ENCODE data around the gene ADAM23.
A peak's percentile ranks its signal among the peaks of the same experiment; 100 is the strongest.

The ADAM23 gene

GRCh38 chr2:206462240-206462854 lies 19.0 kb downstream of the ADAM23 start:
- DNase-seq (ENCODE audit: low read depth) = no peak
- no peak for TF ChIP-seq CTCF (conservative IDR thresholded peaks at IDR 0.05; ENCODE audit: low read depth, low read length)
- H3K4me3 ChIP-seq (ENCODE audit: low read depth, low read length) = no peak overlapping the region

- TF ChIP-seq CTCF (conservative IDR thresholded peaks at IDR 0.05; ENCODE audit: low read depth, low read length) = no peak
- DNase-seq (ENCODE audit: low read depth) = no peak
Measured at GRCh38 chr2:206463685-206464084, 20.4 kb downstream of the ADAM23 start.

GRCh38 chr2:206464597-206464996 lies 21.3 kb downstream of the ADAM23 start:
- DNase-seq (ENCODE audit: low read depth) = no peak
- TF ChIP-seq CTCF (conservative IDR thresholded peaks at IDR 0.05; ENCODE audit: low read depth, low read length) = no peak
- H3K4me3 ChIP-seq (ENCODE audit: low read depth, low read length) = no peak overlapping the region

More at GRCh38 chr2:206463685-206464084, 20.4 kb downstream of the ADAM23 start:
- H3K4me3 ChIP-seq (ENCODE audit: low read depth, low read length) = no peak overlapping the region

GRCh38 chr2:206471524-206472062 lies 28.3 kb downstream of the ADAM23 start:
- H3K4me3 ChIP-seq (ENCODE audit: low read depth, low read length) = no peak overlapping the region
- no peak for TF ChIP-seq CTCF (conservative IDR thresholded peaks at IDR 0.05; ENCODE audit: low read depth, low read length)
- DNase-seq (ENCODE audit: low read depth) = no peak

- H3K4me3 ChIP-seq (ENCODE audit: low read depth, low read length) = no peak overlapping the region
- no peak for TF ChIP-seq CTCF (conservative IDR thresholded peaks at IDR 0.05; ENCODE audit: low read depth, low read length)
- DNase-seq (ENCODE audit: low read depth) = no peak
Measured at GRCh38 chr2:206472094-206472493, 28.8 kb downstream of the ADAM23 start.

GRCh38 chr2:206474099-206474498 lies 30.8 kb downstream of the ADAM23 start:
- no peak for TF ChIP-seq CTCF (conservative IDR thresholded peaks at IDR 0.05; ENCODE audit: low read depth, low read length)
- DNase-seq (ENCODE audit: low read depth) = no peak
- no peak overlapping the region for H3K4me3 ChIP-seq (ENCODE audit: low read depth, low read length)

- DNase-seq (ENCODE audit: low read depth) = peak; percentile 57
- TF ChIP-seq CTCF (conservative IDR thresholded peaks at IDR 0.05; ENCODE audit: low read depth, low read length) = no peak
- no peak overlapping the region for H3K4me3 ChIP-seq (ENCODE audit: low read depth, low read length)
Measured at GRCh38 chr2:206477296-206477695, 34.0 kb downstream of the ADAM23 start.
